Large intestine (tissue), 3 donors: Measurements from ENCODE around the gene PRLH. TPM values are rescaled to one million over a fixed set of nuclear protein-coding genes. Genes with fewer than 3 reads are reported as not detected.

Experiments used
- DNase-seq, 2 donors: peaks; one replicate each; pipeline versions ENCODE4 v3.0.0 to v3.0.0-alpha.2; 2013
- H3K27ac ChIP-seq: one replicate; pipeline ENCODE4 v1.5.1; 2013; ENCODE audit warnings: low read length
- H3K27me3 ChIP-seq: 2 replicates; pipeline ENCODE4 v1.6.1; 2013; ENCODE audit warnings: low read length; ENCODE audit not compliant: control insufficient read depth, insufficient read depth
- H3K36me3 ChIP-seq: 2 replicates; pipeline ENCODE4 v1.6.1; 2013; ENCODE audit warnings: low read length; ENCODE audit not compliant: control insufficient read depth, insufficient read depth
- H3K4me1 ChIP-seq: one replicate; pipeline ENCODE4 v1.6.1; 2013; ENCODE audit warnings: low read length; ENCODE audit not compliant: control insufficient read depth, insufficient read depth
- H3K4me3 ChIP-seq: one replicate; pipeline ENCODE4 v1.5.1; 2013; ENCODE audit warnings: low read length
- H3K9me3 ChIP-seq: one replicate; pipeline ENCODE4 v1.6.1; 2013; ENCODE audit warnings: mild to moderate bottlenecking, low read depth, low read length, moderate library complexity; ENCODE audit not compliant: control insufficient read depth
- WGBS: methylation state at CpG from one replicate; pipeline ENCODE4 v1.1.5; 2013; ENCODE audit warnings: low lambda C conversion rate; ENCODE audit not compliant: insufficient coverage; 5-methylcytosine and 5-hydroxymethylcytosine counted together
- polyA plus RNA-seq: library from polyadenylated mRNA; unstranded; fragments of 120-200 nt; gene quantifications from one replicate; pipeline ENCODE4 v1.2.1, GENCODE V29; 2013

The PRLH gene
- polyA plus RNA-seq, 1 donor = not detected

GRCh38 chr2:237615631-237616249, 49.4 kb downstream of the PRLH start:
- Histone ChIP-seq H3K9me3 (no peaks in the 10 kb centered on the region), H3K27me3 (peaks cover 8% of the 10 kb centered on the region), H3K27ac (peak overlapping the region; percentile 50), H3K4me1 (peaks cover 31% of the 10 kb centered on the region), H3K4me3 (no peak overlapping the region), H3K36me3 (no peaks in the 10 kb centered on the region)
- no peak for DNase-seq
- no CpG with 5 or more reads among the region's 4 CpGs for WGBS

GRCh38 chr2:237616373-237616733, 50.0 kb downstream of the PRLH start:
- Histone ChIP-seq H3K36me3 (no peaks in the 10 kb centered on the region), H3K4me1 (peaks cover 31% of the 10 kb centered on the region), H3K9me3 (no peaks in the 10 kb centered on the region), H3K4me3 (no peak overlapping the region), H3K27me3 (peaks cover 8% of the 10 kb centered on the region), H3K27ac (peak overlapping the region; percentile 50)
- WGBS = no CpG with 5 or more reads among the region's 3 CpGs
- DNase-seq = no peak

Other genes with a start within 250 kb of the PRLH start
- gene COL6A3, start 152.4 kb upstream of the PRLH start, polyA plus RNA-seq = 127 TPM
- gene MLPH, start 79.3 kb upstream of the PRLH start, polyA plus RNA-seq = 31.8 TPM
- gene RAB17, start 24.2 kb downstream of the PRLH start, polyA plus RNA-seq = 164 TPM
- gene LRRFIP1, start 61.0 kb downstream of the PRLH start, polyA plus RNA-seq = 65.4 TPM
- 0.49 TPM for gene RBM44, start 232.2 kb downstream of the PRLH start, polyA plus RNA-seq